ENCODE data around the gene MGAT5B.

MGAT5B gene

GRCh38 chr17:76921340-76922036 lies 53.3 kb downstream of the MGAT5B start:
- no peak for DNase-seq (ENCODE audit: low spot score)
- no peak for TF ChIP-seq CTCF (IDR thresholded peaks at IDR 0.05; ENCODE audit: extremely low read depth, missing control alignments)

GRCh38 chr17:76922084-76922483 lies 53.9 kb downstream of the MGAT5B start:
- no peak for TF ChIP-seq CTCF (IDR thresholded peaks at IDR 0.05; ENCODE audit: extremely low read depth, missing control alignments)
- no peak for DNase-seq (ENCODE audit: low spot score)

- no peak for DNase-seq (ENCODE audit: low spot score)
- TF ChIP-seq CTCF (IDR thresholded peaks at IDR 0.05; ENCODE audit: extremely low read depth, missing control alignments): no peak
Observed at GRCh38 chr17:76922967-76923366, 54.8 kb downstream of the MGAT5B start.

- DNase-seq (ENCODE audit: low spot score): no peak
- no peak for TF ChIP-seq CTCF (IDR thresholded peaks at IDR 0.05; ENCODE audit: extremely low read depth, missing control alignments)
Observed at GRCh38 chr17:76923491-76923890, 55.3 kb downstream of the MGAT5B start.

- no peak for DNase-seq (ENCODE audit: low spot score)
Observed at GRCh38 chr17:76924345-76925342, 56.4 kb downstream of the MGAT5B start.

GRCh38 chr17:76925441-76925891 lies 57.3 kb downstream of the MGAT5B start:
- no peak for TF ChIP-seq CTCF (IDR thresholded peaks at IDR 0.05; ENCODE audit: extremely low read depth, missing control alignments)

More at GRCh38 chr17:76924345-76925342, 56.4 kb downstream of the MGAT5B start:
- TF ChIP-seq CTCF (IDR thresholded peaks at IDR 0.05; ENCODE audit: extremely low read depth, missing control alignments): no peak

More at GRCh38 chr17:76925441-76925891, 57.3 kb downstream of the MGAT5B start:
- DNase-seq (ENCODE audit: low spot score): no peak
